Left ventricle myocardium inferior (tissue), 1 donor: ENCODE results near the gene CLN6. TPM values are rescaled to one million over a fixed set of nuclear protein-coding genes. Genes with fewer than 3 reads are reported as not detected.
"Not testable (repeated sequence)": the region's sequence is repeated elsewhere in the genome, so short reads cannot be mapped to it uniquely, and the experiment has no call there.

Experiments
- DNase-seq: peaks from one replicate; pipeline ENCODE4 v3.0.0-alpha.2; 2020
- H3K27ac ChIP-seq: fragments of 200-600 bp; replicated peaks from 2 replicates; pipeline ENCODE4 v1.8.0; 2021
- H3K27me3 ChIP-seq: fragments of 200-600 bp; 2 replicates; pipeline ENCODE4 v1.8.0; 2021; ENCODE audit warnings: low read depth
- H3K36me3 ChIP-seq: fragments of 200-600 bp; 2 replicates; pipeline ENCODE4 v1.8.0; 2021
- H3K4me1 ChIP-seq: fragments of 200-600 bp; 2 replicates; pipeline ENCODE4 v1.8.0; 2021
- H3K4me3 ChIP-seq: fragments of 200-600 bp; 2 replicates; pipeline ENCODE4 v1.8.0; 2021; ENCODE audit warnings: mild to moderate bottlenecking, moderate library complexity
- H3K9me3 ChIP-seq: fragments of 200-600 bp; replicated peaks from 2 replicates; pipeline ENCODE4 v1.8.0; 2021
- CTCF ChIP-seq: fragments of 200-600 bp; IDR thresholded peaks from 2 replicates; pipeline ENCODE4 v1.8.0; 2021; ENCODE audit warnings: antibody characterized with exemption, mild to moderate bottlenecking, borderline replicate concordance
- intact Hi-C: fragments of 100-400 bp; cut with micrococcal nuclease; formaldehyde crosslinking; loops from one replicate; pipeline ENCODE4 v1.11.0; 2022
- total RNA-seq: library from RNA; stranded (reverse); fragmentation: NEBNext Ultra II Directional; extraction: Animal tissue kit (Norgen Biotek cat#: 25700); gene quantifications from one replicate; pipeline ENCODE4 v1.2.1, GENCODE V29; 2021
- donor health status: DM: no; HTN: yes; CAD: no; lungs with severe emphysema.

CLN6 gene
- total RNA-seq, 1 donor from 2014 or later, result 6.6 TPM

GRCh38 chr15:68239025-68239424, 9.5 kb upstream of the CLN6 start:
- H3K27me3 ChIP-seq, result no peaks in the 10 kb centered on the region
- H3K9me3 ChIP-seq, result peaks cover 19% of the 10 kb centered on the region
- no peaks in the 10 kb centered on the region for H3K36me3 ChIP-seq
- H3K4me3 ChIP-seq, result no peak overlapping the region
- H3K4me1 ChIP-seq, result no peaks in the 10 kb centered on the region
- no peak for TF ChIP-seq CTCF
- intact Hi-C loops, result no loop called here
- no peak overlapping the region for H3K27ac ChIP-seq
- no peak for DNase-seq

- intact Hi-C loops, result no loop called here
- no peak overlapping the region for H3K27ac ChIP-seq
- H3K27me3 ChIP-seq, result no peaks in the 10 kb centered on the region
- TF ChIP-seq CTCF, result no peak
- H3K4me1 ChIP-seq, result peaks cover 5% of the 10 kb centered on the region
- H3K9me3 ChIP-seq, result no peaks in the 10 kb centered on the region
- no peak for DNase-seq
- H3K36me3 ChIP-seq, result no peaks in the 10 kb centered on the region
- no peak overlapping the region for H3K4me3 ChIP-seq
Measured at GRCh38 chr15:68235022-68235421, 5.5 kb upstream of the CLN6 start.

- H3K27ac ChIP-seq, H3K4me1 ChIP-seq, intact Hi-C loops, DNase-seq, H3K27me3 ChIP-seq, H3K9me3 ChIP-seq, H3K4me3 ChIP-seq, H3K36me3 ChIP-seq: not testable (repeated sequence)
Measured at GRCh38 chr15:68234520-68234919, 5.0 kb upstream of the CLN6 start.

- H3K36me3 ChIP-seq, result no peaks in the 10 kb centered on the region
- no peak overlapping the region for H3K4me3 ChIP-seq
- intact Hi-C loops, result no loop called here
- no peaks in the 10 kb centered on the region for H3K27me3 ChIP-seq
- no peak for DNase-seq
- H3K9me3 ChIP-seq, result no peaks in the 10 kb centered on the region
- no peak for TF ChIP-seq CTCF
- peaks cover 13% of the 10 kb centered on the region for H3K4me1 ChIP-seq
- H3K27ac ChIP-seq, result no peak overlapping the region
Measured at GRCh38 chr15:68234060-68234459, 4.5 kb upstream of the CLN6 start.

- Histone ChIP-seq H3K27ac (no peak overlapping the region), H3K27me3 (no peaks in the 10 kb centered on the region), H3K9me3 (no peaks in the 10 kb centered on the region), H3K36me3 (no peaks in the 10 kb centered on the region), H3K4me3 (no peak overlapping the region), H3K4me1 (peaks cover 24% of the 10 kb centered on the region)
- no peak for TF ChIP-seq CTCF
- no peak for DNase-seq
- intact Hi-C loops, result no loop called here
Measured at GRCh38 chr15:68232937-68233336, 3.4 kb upstream of the CLN6 start.

GRCh38 chr15:68232449-68232848, 2.9 kb upstream of the CLN6 start:
- peaks cover 26% of the 10 kb centered on the region for H3K4me1 ChIP-seq
- intact Hi-C loops, result no loop called here
- no peaks in the 10 kb centered on the region for H3K36me3 ChIP-seq
- H3K4me3 ChIP-seq, result no peak overlapping the region
- TF ChIP-seq CTCF, result no peak
- no peaks in the 10 kb centered on the region for H3K27me3 ChIP-seq
- no peak overlapping the region for H3K27ac ChIP-seq
- DNase-seq, result no peak
- no peaks in the 10 kb centered on the region for H3K9me3 ChIP-seq
